NCI-H460 (cell line): Measurements from ENCODE around the gene ARHGEF17. TPM values are rescaled to one million over a fixed set of nuclear protein-coding genes. Genes with fewer than 3 reads are reported as not detected.
"Not testable (repeated sequence)": the region's sequence is repeated elsewhere in the genome, so short reads cannot be mapped to it uniquely, and the experiment has no call there.

Experiments used
- DNase-seq: peaks from one replicate; pipeline ENCODE4 v3.0.0-alpha.2; 2016; ENCODE audit warnings: low read depth; ENCODE audit errors: extremely low read depth
- polyA plus RNA-seq: library from polyadenylated mRNA; depleted of rRNA; stranded (reverse); fragments of >200 nt; gene quantifications from 2 replicates; pipeline ENCODE4 v1.2.3, GENCODE V29; 2014; cell fraction: nucleus; rRNA removed
- total RNA-seq: library from RNA; depleted of rRNA; stranded (reverse); fragments of >200 nt; shearing (Covaris generic); gene quantifications from 2 replicates; pipeline ENCODE4 v1.2.3, GENCODE V29; 2014; rRNA removed

The ARHGEF17 gene
- 3.7 and 4.0 TPM in 2 replicates for total RNA-seq
- polyA plus RNA-seq: 13.2 and 25.1 TPM in 2 replicates

DNA sequence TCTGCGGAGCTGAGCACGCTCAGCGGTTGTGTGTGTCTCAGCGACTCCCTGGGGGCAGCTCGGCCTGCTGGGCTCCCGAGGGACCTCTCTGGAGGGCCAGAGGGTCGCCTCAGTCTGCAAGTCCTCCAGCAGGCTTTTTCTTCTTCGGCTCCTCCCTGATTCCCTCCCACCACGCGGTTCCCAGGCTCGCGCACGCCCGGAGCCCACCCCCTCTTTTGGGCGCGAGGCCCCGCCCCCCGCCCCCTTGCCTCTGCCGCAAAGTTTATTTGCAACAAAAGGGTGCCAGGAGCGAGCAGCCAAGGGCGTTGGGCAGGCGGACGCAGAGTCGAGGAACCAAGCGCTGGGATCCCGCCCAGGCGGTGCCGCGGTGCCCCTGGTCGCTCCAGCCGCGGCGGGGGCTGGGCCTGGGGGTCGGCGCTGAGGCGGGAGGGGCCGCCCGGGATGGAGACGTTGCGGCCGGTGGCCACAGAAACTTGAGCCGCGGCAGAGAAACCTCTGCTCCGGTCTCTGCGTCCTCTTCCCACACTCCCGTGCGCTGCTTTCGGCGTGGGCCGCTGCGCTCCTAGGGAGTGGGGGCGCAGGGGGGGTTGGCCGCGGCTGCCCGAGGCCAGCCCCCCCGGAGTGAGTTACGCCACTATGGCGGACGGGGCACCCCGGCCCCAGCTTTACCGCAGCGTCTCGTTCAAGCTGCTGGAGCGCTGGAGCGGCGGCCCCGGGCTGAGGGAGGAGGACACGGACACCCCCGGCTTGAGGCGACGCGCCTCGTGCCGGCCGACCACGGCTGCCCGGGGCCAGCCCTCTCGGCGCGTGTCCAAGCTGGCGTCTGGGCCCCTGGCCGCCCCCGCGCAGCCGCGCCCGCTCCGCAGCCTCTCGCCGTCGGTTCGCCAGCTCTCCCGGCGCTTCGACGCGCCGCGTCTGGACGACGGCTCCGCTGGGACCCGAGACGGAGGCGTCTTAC is at the start of gene ARHGEF17:
Gene ARHGEF17 (plus strand): TSS at position 274 of the 958 bp plus-strand sequence. CDS start 363 bp downstream, at position 637.
- DNase-seq: peak; percentile 49

DNA sequence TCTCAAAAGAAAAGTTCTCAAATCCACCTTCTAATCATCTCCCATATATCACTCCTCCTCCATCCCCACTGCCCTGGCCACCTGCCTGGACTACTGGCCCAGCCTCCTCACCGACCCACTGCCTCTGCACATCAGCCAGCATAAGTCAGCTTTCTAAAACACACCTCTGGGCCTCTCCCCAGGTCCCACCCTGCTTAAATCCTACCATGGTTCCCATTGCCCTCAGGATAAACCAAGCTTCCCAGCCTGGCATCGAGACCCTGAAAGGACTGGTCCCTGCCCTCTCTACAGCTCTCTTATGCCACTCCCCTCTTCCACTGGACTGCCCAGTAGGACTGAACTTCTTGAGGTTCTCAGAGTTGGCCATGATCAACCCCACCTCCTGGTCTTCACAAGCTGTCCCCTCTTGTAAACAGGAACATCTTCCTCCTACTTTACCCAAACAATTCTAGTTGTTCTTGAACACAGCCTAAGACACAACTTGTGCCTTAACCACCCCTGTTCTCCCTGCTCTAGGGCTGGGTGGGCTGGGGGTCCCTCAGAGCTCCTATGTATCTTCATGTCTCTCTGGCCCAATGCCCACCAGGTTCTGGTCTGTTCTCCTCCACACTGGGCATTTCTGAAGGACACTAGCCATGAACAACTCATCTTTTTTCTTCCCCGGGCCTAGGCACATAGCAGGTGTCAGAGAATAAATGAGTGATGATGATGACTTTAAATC is 48.5 kb upstream of the ARHGEF17 start:
- no peak for DNase-seq

DNA sequence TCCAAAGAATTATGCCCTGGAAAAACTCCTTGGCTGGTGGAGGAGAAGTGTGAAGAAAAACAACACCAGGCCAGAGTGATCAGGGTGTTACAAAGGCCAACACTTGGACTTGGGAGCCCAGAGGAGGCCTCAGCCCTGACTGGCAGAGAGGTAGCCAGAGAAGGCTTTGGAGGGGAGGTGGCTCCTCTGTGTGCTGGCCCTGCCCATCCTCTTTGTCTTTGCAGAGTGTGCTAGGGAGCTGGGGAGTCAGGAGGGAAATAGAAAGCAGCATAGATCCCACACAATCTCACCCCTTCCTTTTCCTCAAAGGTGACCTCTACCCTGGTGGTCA is 48.0 kb upstream of the ARHGEF17 start:
- no peak for DNase-seq

- DNase-seq: no peak
These were observed 45.1 kb upstream of the ARHGEF17 start for GRCh38 chr11:73262851-73263495.

DNA sequence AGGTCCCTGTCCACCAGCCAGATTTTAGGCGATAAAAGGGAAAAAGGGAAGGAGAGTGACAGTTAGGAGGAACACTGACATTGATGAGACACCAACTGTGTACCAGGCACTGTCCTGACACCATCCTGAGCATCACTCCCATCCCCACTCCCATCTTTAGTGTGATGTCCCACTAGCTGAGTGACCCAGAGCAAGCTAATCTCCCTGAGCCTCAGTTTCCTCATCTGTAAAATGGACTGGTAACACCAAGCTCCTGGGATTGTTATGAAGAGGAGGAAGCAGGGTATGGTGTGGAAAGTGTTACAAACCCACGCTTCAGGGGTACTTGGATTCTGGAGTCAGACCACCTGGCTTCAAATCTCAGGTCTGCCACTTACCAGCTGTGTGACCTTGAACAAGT is 44.4 kb upstream of the ARHGEF17 start:
- DNase-seq: no peak

DNA sequence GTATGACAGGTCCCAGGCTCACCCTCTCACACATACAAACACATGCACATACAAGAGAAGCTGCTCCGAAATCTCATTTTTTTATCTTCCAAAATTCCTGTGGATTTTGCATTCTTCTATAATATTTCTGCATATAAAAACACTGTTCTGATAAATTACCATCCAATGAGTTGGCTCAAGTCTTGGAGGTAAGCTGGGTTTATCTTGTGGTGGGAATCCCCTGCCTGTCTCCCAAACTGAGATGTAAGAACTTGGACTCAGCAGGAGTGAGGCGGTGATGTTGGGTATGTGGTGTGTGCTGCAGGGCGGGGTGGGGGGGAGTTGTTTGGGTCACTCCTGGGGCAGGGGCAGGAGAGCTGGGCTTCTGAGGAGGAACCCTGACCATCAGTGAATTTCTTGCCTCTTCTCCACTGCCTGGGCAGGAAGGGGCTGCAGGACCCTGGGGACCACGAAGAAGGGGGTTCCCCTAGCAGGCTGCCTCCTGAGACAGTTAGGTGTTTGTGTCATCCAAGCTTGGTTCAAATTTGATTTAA is 42.7 kb upstream of the ARHGEF17 start:
- no peak for DNase-seq

GRCh38 chr11:73265853-73266645 is 42.0 kb upstream of the ARHGEF17 start:
- no peak for DNase-seq

DNA sequence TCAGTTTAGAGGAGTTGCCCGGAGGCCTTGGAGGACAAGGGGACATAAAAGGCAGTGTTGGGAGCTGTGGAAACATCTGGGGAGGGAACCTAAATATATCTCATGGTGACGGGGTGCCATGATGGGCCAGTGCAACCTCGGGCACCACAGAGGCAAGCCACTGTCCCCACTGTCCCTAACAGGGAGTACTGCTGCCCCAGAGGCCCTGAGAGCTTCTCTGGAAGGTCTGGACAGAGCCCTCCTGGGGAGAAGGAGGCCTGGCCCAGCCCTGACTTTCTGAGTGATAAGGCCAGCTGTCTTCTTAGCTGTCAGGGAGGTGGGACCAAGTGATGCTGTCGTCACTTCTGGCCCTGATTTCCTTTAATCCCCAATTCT is 41.4 kb upstream of the ARHGEF17 start:
- no peak for DNase-seq

- DNase-seq: no peak
These were observed 40.8 kb upstream of the ARHGEF17 start for GRCh38 chr11:73267122-73267846.

GRCh38 chr11:73267906-73268540 is 40.1 kb upstream of the ARHGEF17 start:
- DNase-seq: no peak

DNA sequence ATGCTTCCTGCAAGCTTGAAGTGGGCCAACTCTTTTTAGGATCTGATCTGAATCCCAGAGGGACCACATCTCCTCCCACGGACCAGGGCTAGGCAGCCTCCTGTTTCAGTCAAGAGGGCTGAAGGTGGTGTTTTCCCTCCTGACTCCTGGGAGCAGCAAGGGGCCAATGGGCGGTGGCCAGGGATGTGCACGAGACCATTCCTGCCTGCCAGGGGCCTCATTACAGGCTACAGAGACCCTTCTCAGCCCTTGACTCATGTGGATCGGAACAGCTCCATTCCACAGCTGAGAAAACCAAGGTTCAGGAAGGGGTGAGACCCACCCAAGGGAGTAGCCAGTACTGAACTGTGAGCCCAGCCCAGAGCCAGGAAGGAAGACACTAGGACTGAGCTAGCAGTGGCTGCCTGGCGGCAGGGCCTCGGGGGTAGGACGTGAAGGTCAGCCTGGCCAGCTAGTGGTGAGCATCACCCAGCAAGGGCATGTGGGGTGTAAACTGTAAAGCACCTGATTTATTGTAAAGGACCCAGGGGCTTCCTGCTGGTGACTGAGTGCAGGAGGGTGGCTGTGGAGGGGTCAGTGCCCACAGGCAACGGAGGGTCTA is 39.3 kb upstream of the ARHGEF17 start:
- no peak for DNase-seq

GRCh38 chr11:73269459-73270015 is 38.5 kb upstream of the ARHGEF17 start:
- no peak for DNase-seq

DNA sequence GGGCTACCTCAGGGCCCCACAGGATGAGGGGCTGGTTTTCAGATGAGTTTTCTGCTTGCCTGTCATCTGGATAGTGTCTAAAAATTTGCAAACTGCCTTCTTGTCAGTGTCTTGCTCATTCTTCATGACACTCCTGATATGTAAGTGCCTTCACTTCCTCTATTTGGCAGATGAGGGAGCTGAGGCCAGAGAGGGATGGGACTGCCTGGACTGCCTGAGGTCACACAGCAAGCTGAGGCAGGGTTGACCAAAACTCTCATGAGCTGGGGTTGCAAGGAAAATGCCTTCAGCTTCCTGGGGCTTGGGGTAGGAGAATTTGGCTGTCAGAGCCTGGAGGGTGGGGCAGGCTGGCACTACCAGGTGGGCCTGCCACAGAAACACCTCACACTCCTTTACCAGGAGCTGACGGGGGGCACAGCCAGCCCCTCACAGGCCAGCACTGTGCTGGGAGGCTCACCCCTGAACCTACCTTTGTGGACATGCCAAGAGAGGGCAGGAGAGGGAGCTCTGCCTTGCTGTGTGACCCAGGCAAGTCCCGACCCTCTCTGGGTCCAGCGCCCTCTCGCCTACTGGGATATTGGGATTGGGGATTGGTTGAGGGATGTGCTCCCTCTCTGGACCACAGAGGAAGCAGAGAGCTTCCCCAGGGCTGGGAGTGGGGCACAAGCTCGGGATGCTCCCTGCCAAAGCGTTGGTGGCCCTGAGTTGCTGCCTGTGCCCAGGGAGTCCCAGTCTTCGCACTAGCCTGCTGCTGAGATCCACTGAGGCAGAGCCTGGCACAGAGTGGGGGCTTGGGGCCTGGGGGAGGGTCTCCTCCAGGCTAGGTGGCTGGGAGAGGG is 37.8 kb upstream of the ARHGEF17 start:
- DNase-seq: no peak

GRCh38 chr11:73270855-73271477 is 37.1 kb upstream of the ARHGEF17 start:
- DNase-seq: no peak

DNA sequence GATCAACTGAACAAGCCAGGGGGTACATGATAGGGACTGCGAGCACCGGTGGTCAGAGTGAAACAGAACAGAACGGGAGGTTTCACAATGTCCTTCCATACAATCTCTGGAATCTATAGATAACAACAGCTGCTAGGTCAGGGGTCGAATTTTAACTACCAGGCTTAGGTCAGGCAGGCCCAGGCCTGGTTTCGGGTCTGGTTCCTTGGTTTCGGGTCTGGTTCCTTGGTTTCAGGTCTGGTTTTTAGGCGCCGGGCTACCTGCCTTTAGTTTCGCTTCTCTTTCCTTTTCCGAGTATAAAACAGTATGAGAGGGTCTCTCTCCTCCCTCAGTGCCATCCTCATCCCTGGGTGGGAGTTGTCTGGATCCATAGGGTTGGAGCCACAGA is 36.6 kb upstream of the ARHGEF17 start:
- DNase-seq: not testable (repeated sequence)

DNA sequence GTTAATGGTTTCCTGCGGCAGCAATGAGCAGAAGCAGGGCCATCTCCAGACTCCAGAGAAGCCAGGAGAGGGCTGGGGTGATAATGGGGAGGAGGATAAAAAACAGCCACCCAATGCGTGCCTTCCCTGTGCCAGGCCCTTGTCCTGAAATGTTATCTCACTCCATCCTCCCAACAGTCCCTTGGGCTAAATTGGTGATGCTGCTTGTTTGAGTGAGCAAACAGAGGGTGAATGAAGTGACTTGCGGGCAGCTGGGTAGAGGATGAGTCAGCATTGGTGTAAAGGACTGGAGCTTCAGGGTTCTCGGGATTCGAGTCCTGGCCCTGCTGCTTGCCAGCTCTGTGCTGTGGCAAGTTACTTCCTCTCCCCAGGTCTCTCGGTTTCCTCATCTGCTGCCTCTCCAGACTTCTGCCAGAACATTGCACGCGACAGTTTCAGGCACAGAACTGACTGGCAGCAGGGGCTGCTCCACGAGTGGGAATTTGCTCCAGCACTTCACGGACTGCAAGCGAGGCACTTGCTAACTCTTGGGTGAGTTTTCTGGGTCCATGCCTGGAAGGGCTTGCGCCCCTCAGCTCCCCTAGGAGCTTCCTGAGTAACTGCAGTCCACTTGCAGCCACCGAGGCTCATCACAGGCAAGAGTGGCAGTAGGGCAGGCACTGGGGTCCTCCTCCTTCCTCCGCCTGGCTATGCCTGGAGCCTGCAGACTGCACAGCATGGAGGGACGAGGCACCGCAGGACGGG is 36.0 kb upstream of the ARHGEF17 start, which contains the start of gene P2RY6:
Gene P2RY6 (plus strand): TSS at position 403 of the 744 bp plus-strand sequence. CDS start 24,181 bp downstream, outside the sequence.
- peak; percentile 17 for DNase-seq
